K562 (cell line): ENCODE measurements around the gene NRCAM. TPM values are rescaled to one million over a fixed set of nuclear protein-coding genes. Genes with fewer than 3 reads are reported as not detected.
A peak's percentile ranks its signal among the peaks of the same experiment; 100 is the strongest.

Experiments used
- ARNT ChIP-seq, 2 experiments: fragments of 450-650 bp; IDR thresholded peaks; 2 replicates each; pipeline ENCODE4 v1.6.1; 2016; ENCODE audit warnings: mild to moderate bottlenecking in 1 of 2
- ELF4 ChIP-seq: fragments of 450-650 bp; formaldehyde crosslinking; IDR thresholded peaks from 2 replicates; pipeline ENCODE4 v1.4.0; 2022; ENCODE audit warnings: missing genetic modification characterization
- EWSR1 ChIP-seq: fragments of 450-650 bp; IDR thresholded peaks from 2 replicates; pipeline ENCODE4 v1.6.1; 2018; ENCODE audit warnings: borderline replicate concordance, mild to moderate bottlenecking, low read depth, moderate library complexity; ENCODE audit not compliant: partially characterized antibody
- EZH2 ChIP-seq: IDR thresholded peaks from 2 replicates; pipeline ENCODE4 v1.6.1; 2012; ENCODE audit warnings: low read depth, mild to moderate bottlenecking, inconsistent platforms, low read length, borderline replicate concordance
- FOXA3 ChIP-seq, 2 experiments: fragments of 450-650 bp in 1 of 2; sonication (generic) in 1 of 2; formaldehyde crosslinking; IDR thresholded peaks in 1 of 2; conservative IDR thresholded peaks in 1 of 2; 2 replicates each; pipeline versions ENCODE4 v1.4.0 to v1.8.0; 2020 to 2022; ENCODE audit warnings: mild to moderate bottlenecking in 2 of 2, missing genetic modification reagents in 1 of 2
- FOXP1 ChIP-seq: sonication (generic); formaldehyde crosslinking; IDR thresholded peaks from 2 replicates; pipeline ENCODE4 v1.8.0; 2022; ENCODE audit warnings: mild to moderate bottlenecking, missing genetic modification reagents
- GABPB1 ChIP-seq: sonication (generic); formaldehyde crosslinking; IDR thresholded peaks from 2 replicates; pipeline ENCODE4 v1.8.0; 2022; ENCODE audit warnings: mild to moderate bottlenecking, missing genetic modification reagents
- HLTF ChIP-seq: fragments of 450-650 bp; IDR thresholded peaks from 2 replicates; pipeline ENCODE4 v1.6.1; 2016
- HSF4 ChIP-seq: fragments of 250-450 bp; sonication (Bioruptor Pico); IDR thresholded peaks from 2 replicates; pipeline ENCODE4 v2.1.2; 2022; ENCODE audit warnings: mild to moderate bottlenecking, moderate library complexity, borderline replicate concordance
- POU5F1 ChIP-seq: fragments of 150-350 bp; IDR thresholded peaks from 2 replicates; pipeline ENCODE4 v1.6.1; 2014; ENCODE audit warnings: borderline replicate concordance, low read length, low read depth, mild to moderate bottlenecking; ENCODE audit not compliant: partially characterized antibody
- RBFOX2 ChIP-seq: fragments of 200-400 bp; formaldehyde crosslinking; IDR thresholded peaks from 2 replicates; pipeline ENCODE4 v1.6.1; 2017; ENCODE audit warnings: low read depth, mild to moderate bottlenecking, low read length, moderate library complexity
- SMARCC2 ChIP-seq: fragments of 450-650 bp; IDR thresholded peaks from 2 replicates; pipeline ENCODE4 v1.6.1; 2017; ENCODE audit warnings: antibody characterized with exemption, moderate library complexity, mild to moderate bottlenecking, low read depth
- SRSF7 ChIP-seq: fragments of 200-400 bp; formaldehyde crosslinking; optimal IDR thresholded peaks from 2 replicates; pipeline ENCODE3; 2017; ENCODE audit warnings: mild to moderate bottlenecking, low read depth, low read length
- TAL1 ChIP-seq: fragments of 450-650 bp; IDR thresholded peaks from 2 replicates; pipeline ENCODE4 v1.6.1; 2016; ENCODE audit warnings: mild to moderate bottlenecking
- ZBTB1 ChIP-seq: sonication (generic); formaldehyde crosslinking; IDR thresholded peaks from 2 replicates; pipeline ENCODE4 v1.8.1; 2023; ENCODE audit warnings: missing genetic modification reagents, low read depth, mild to moderate bottlenecking, borderline replicate concordance
- ZBTB7A ChIP-seq: IDR thresholded peaks from 2 replicates; pipeline ENCODE4 v1.6.1; 2011; ENCODE audit warnings: low read depth, mild to moderate bottlenecking, low read length, moderate library complexity, borderline replicate concordance; ENCODE audit not compliant: control insufficient read depth
- ZFX ChIP-seq: sonication (generic); formaldehyde crosslinking; IDR thresholded peaks from 2 replicates; pipeline ENCODE4 v1.8.0; 2022; ENCODE audit warnings: mild to moderate bottlenecking, missing genetic modification reagents, moderate library complexity
- ZNF431 ChIP-seq: sonication (generic); formaldehyde crosslinking; IDR thresholded peaks from 2 replicates; pipeline ENCODE4 v1.8.0; 2022; ENCODE audit warnings: mild to moderate bottlenecking, missing genetic modification reagents
- ZNF551 ChIP-seq: fragments of 250-450 bp; sonication (Bioruptor Pico); IDR thresholded peaks from 2 replicates; pipeline ENCODE4 v1.5.0; 2021; ENCODE audit warnings: mild to moderate bottlenecking, moderate library complexity
- polyA plus RNA-seq, 8 experiments: library from polyadenylated mRNA; depleted of rRNA in 4 of 8; stranded (reverse) in 5 of 8; unstranded in 3 of 8; fragments of >200 nt; fragmentation: Nextera tagmentation in 2 of 8; fragmentation: Illumina TruSeq in 1 of 8; extraction: Ambion mirVana in 2 of 8; extraction: Trizol in 1 of 8; gene quantifications; 2 replicates each; pipeline versions ENCODE4 v1.2.1 to v1.2.3, GENCODE V29; 2011 to 2014; ENCODE audit warnings: inconsistent platforms in 1 of 8, missing spikeins in 1 of 8
- total RNA-seq, 7 experiments: library from RNA; depleted of rRNA in 6 of 7; stranded (reverse); fragments of >200 nt in 6 of 7; fragmentation: Illumina TruSeq in 2 of 7; extraction: Trizol in 2 of 7; gene quantifications; 2 replicates each; pipeline versions ENCODE4 v1.2.1 to v1.2.3, GENCODE V29; 2011 to 2021; ENCODE audit warnings: low replicate concordance in 1 of 7
- TF ChIP-seq, protein P1 (sequence below): fragments of 250-450 bp; sonication (Bioruptor Pico); IDR thresholded peaks from 2 replicates; pipeline ENCODE4 v1.5.1; 2021; ENCODE audit warnings: mild to moderate bottlenecking
- TF ChIP-seq, protein P2 (sequence below): fragments of 450-650 bp; IDR thresholded peaks from 2 replicates; pipeline ENCODE4 v1.6.1; 2016
- TF ChIP-seq, protein P3 (sequence below), 2 experiments: fragments of 450-650 bp in 1 of 2; IDR thresholded peaks; 2 replicates each; pipeline ENCODE4 v1.6.1; 2011 to 2017; ENCODE audit warnings: low read depth in 2 of 2, antibody characterized with exemption in 1 of 2, borderline replicate concordance in 1 of 2, low read length in 1 of 2, mild to moderate bottlenecking in 1 of 2, mixed read lengths in 1 of 2; ENCODE audit not compliant: control insufficient read depth in 1 of 2

NRCAM gene
- total and polyA plus RNA-seq, 9 of the 15 experiments (the other 6 are each of a cell fraction or from before 2014, with no cell fraction given) = 0.03 to 0.54 (median 0.12) TPM; not detected in 1

GRCh38 chr7:108211382-108212201, 244.6 kb downstream of the NRCAM start (continued):
- TF ChIP-seq HLTF (peak; percentile 86), ZBTB1 (CRISPR knock-in tag) (no peak), RBFOX2 (no peak), POU5F1 (no peak), HSF4 (CRISPR knock-in tag) (no peak), EZH2 (no peak), SRSF7 (no peak), ARNT (IDR thresholded peaks at IDR 0.05) (peak; percentile 57 to 80; a peak in 2 of 4 replicates), TAL1 (peak; percentile 29; the same call in 1 of the 2 replicates), GABPB1 (CRISPR knock-in tag) (peak; percentile 28; the same call in 1 of the 2 replicates), EWSR1 (no peak), ZNF551 (CRISPR knock-in tag) (no peak), ZFX (CRISPR knock-in tag) (peak; percentile 31; the same call in 1 of the 2 replicates), ZBTB7A (0 out of 2 replicates have a peak, but pooled peaks have one; percentile 21), ZNF431 (no peak), SMARCC2 (peak; percentile 85), FOXP1 (no peak), ELF4 (CRISPR knock-in tag) (no peak), FOXA3 (CRISPR knock-in tag; conservative IDR thresholded peaks at IDR 0.05 in 1 of 2, IDR thresholded peaks at IDR 0.05 in 1 of 2) (peak; percentile 57 to 83)
- TF ChIP-seq, protein P1, sequence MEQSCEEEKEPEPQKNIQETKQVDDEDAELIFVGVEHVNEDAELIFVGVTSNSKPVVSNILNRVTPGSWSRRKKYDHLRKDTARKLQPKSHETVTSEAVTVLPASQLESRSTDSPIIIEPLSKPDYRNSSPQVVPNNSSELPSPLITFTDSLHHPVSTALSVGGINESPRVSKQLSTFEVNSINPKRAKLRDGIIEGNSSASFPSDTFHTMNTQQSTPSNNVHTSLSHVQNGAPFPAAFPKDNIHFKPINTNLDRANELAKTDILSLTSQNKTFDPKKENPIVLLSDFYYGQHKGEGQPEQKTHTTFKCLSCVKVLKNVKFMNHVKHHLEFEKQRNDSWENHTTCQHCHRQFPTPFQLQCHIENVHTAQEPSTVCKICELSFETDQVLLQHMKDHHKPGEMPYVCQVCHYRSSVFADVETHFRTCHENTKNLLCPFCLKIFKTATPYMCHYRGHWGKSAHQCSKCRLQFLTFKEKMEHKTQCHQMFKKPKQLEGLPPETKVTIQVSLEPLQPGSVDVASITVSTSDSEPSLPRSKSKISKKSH (CRISPR knock-in tag) = peak; percentile 89
- TF ChIP-seq, protein P2, sequence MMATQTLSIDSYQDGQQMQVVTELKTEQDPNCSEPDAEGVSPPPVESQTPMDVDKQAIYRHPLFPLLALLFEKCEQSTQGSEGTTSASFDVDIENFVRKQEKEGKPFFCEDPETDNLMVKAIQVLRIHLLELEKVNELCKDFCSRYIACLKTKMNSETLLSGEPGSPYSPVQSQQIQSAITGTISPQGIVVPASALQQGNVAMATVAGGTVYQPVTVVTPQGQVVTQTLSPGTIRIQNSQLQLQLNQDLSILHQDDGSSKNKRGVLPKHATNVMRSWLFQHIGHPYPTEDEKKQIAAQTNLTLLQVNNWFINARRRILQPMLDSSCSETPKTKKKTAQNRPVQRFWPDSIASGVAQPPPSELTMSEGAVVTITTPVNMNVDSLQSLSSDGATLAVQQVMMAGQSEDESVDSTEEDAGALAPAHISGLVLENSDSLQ = no peak
- TF ChIP-seq, protein P3, sequence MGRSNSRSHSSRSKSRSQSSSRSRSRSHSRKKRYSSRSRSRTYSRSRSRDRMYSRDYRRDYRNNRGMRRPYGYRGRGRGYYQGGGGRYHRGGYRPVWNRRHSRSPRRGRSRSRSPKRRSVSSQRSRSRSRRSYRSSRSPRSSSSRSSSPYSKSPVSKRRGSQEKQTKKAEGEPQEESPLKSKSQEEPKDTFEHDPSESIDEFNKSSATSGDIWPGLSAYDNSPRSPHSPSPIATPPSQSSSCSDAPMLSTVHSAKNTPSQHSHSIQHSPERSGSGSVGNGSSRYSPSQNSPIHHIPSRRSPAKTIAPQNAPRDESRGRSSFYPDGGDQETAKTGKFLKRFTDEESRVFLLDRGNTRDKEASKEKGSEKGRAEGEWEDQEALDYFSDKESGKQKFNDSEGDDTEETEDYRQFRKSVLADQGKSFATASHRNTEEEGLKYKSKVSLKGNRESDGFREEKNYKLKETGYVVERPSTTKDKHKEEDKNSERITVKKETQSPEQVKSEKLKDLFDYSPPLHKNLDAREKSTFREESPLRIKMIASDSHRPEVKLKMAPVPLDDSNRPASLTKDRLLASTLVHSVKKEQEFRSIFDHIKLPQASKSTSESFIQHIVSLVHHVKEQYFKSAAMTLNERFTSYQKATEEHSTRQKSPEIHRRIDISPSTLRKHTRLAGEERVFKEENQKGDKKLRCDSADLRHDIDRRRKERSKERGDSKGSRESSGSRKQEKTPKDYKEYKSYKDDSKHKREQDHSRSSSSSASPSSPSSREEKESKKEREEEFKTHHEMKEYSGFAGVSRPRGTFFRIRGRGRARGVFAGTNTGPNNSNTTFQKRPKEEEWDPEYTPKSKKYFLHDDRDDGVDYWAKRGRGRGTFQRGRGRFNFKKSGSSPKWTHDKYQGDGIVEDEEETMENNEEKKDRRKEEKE (IDR thresholded peaks at IDR 0.05; ENCODE audit: borderline replicate concordance in 1 of 2, control insufficient read depth in 1 of 2, low read depth in 2 of 2, low read length in 1 of 2) = peak in 1 of 2 experiments; percentile 39; a peak in 1 of 4 replicates
